NCI-H1105 treated with DMSO at 0.1 percent for 48 hours (cell line): ENCODE data around the gene CMTM8.
"Not testable (repeated sequence)": the region's sequence is repeated elsewhere in the genome, so short reads cannot be mapped to it uniquely, and the experiment has no call there.

ENCODE experiments used
- DNase-seq: peaks from one replicate; lab custom pipeline; 2025; lab: John Stamatoyannopoulos, UW

CMTM8 gene

GRCh38 chr3:32238453-32239306 is at the start of gene CMTM8:
Gene CMTM8 (plus strand): TSS chr3:32238680. CDS start chr3:32238973, 293 bp downstream.
- DNase-seq: peak; percentile 58

GRCh38 chr3:32189693-32190092 is 48.8 kb upstream of the CMTM8 start:
- DNase-seq: no peak

GRCh38 chr3:32190556-32190955 is 47.9 kb upstream of the CMTM8 start:
- not testable (repeated sequence) for DNase-seq

- DNase-seq: no peak
These were observed 45.4 kb upstream of the CMTM8 start for GRCh38 chr3:32193101-32193500.

- DNase-seq: no peak
These were observed 43.8 kb upstream of the CMTM8 start for GRCh38 chr3:32194653-32195052.

GRCh38 chr3:32195995-32196540 is 42.4 kb upstream of the CMTM8 start:
- peak; percentile 35 for DNase-seq

GRCh38 chr3:32197991-32198390 is 40.5 kb upstream of the CMTM8 start:
- no peak for DNase-seq

GRCh38 chr3:32198714-32199113 is 39.8 kb upstream of the CMTM8 start:
- no peak for DNase-seq

- no peak for DNase-seq
These were observed 38.0 kb upstream of the CMTM8 start for GRCh38 chr3:32200490-32200889.

- DNase-seq: no peak
These were observed 37.3 kb upstream of the CMTM8 start for GRCh38 chr3:32200992-32201758.

- DNase-seq: no peak
These were observed 36.0 kb upstream of the CMTM8 start for GRCh38 chr3:32202496-32202895.

- DNase-seq: no peak
These were observed 34.6 kb upstream of the CMTM8 start for GRCh38 chr3:32203854-32204253.

GRCh38 chr3:32208447-32208846 is 30.0 kb upstream of the CMTM8 start:
- no peak for DNase-seq

- no peak for DNase-seq
These were observed 23.3 kb upstream of the CMTM8 start for GRCh38 chr3:32215185-32215584.

- no peak for DNase-seq
These were observed 22.2 kb upstream of the CMTM8 start for GRCh38 chr3:32216172-32216783.

GRCh38 chr3:32217339-32217738 is 21.1 kb upstream of the CMTM8 start:
- no peak for DNase-seq

GRCh38 chr3:32219537-32219936 is 18.9 kb upstream of the CMTM8 start:
- DNase-seq: no peak

GRCh38 chr3:32220006-32220405 is 18.5 kb upstream of the CMTM8 start:
- DNase-seq: no peak

- DNase-seq: no peak
These were observed 15.5 kb upstream of the CMTM8 start for GRCh38 chr3:32222950-32223349.

- no peak for DNase-seq
These were observed 14.4 kb upstream of the CMTM8 start for GRCh38 chr3:32224016-32224516.

GRCh38 chr3:32226875-32227500 is 11.5 kb upstream of the CMTM8 start:
- no peak for DNase-seq

- not testable (repeated sequence) for DNase-seq
These were observed 9.7 kb upstream of the CMTM8 start for GRCh38 chr3:32228743-32229142.
